Transverse colon (tissue), 3 donors: ENCODE results near the gene LIFR.

ENCODE experiments used
- EP300 ChIP-seq: sonication (generic); formaldehyde crosslinking; IDR thresholded peaks from one replicate; pipeline ENCODE4 v1.6.1; 2017; ENCODE audit warnings: antibody characterized with exemption, low read depth
- POLR2A ChIP-seq: fragments of 450-650 bp; IDR thresholded peaks from one replicate; pipeline ENCODE4 v1.6.1; 2016; ENCODE audit warnings: antibody characterized with exemption, mild to moderate bottlenecking, moderate library complexity
- TF ChIP-seq, protein P1 (sequence below), 5 experiments: fragments of 200-600 bp in 3 of 5; fragments of 450-650 bp in 2 of 5; sonication (generic) in 3 of 5; IDR thresholded peaks; 1 replicate in 2 of 5; 2 replicates in 3 of 5; pipeline ENCODE4 v1.5.1; 2016 to 2017; ENCODE audit warnings: antibody characterized with exemption in 5 of 5, inconsistent platforms in 3 of 5, mild to moderate bottlenecking in 2 of 5, moderate library complexity in 1 of 5

DNA sequence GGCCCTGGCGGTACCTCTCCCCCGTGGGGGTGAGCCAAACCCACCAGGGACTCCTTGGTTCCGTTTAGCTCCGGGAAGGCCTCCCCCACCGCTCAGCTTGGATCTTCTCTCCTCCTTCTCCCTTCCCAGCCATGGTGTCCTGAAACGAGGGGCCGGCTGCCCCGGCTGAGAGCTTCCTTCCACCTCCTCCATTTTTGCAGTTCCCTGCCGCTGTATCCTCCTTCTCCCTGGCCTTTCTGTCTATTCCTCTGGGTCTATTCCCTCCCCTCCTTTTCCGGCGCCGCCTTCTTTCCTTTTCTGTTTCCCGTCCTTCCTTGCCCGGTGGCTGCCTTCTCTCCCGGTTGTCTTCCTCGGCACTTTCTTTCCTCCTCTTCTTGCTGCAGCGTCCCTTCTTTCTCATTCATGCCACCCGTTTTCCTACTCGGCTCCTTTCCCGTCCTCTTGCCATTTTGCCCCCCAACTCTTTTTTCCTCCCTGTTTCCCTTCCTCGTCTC is 110.4 kb downstream of the LIFR start:
- TF ChIP-seq, protein P1, sequence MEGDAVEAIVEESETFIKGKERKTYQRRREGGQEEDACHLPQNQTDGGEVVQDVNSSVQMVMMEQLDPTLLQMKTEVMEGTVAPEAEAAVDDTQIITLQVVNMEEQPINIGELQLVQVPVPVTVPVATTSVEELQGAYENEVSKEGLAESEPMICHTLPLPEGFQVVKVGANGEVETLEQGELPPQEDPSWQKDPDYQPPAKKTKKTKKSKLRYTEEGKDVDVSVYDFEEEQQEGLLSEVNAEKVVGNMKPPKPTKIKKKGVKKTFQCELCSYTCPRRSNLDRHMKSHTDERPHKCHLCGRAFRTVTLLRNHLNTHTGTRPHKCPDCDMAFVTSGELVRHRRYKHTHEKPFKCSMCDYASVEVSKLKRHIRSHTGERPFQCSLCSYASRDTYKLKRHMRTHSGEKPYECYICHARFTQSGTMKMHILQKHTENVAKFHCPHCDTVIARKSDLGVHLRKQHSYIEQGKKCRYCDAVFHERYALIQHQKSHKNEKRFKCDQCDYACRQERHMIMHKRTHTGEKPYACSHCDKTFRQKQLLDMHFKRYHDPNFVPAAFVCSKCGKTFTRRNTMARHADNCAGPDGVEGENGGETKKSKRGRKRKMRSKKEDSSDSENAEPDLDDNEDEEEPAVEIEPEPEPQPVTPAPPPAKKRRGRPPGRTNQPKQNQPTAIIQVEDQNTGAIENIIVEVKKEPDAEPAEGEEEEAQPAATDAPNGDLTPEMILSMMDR (IDR thresholded peaks at IDR 0.05), result no peak
- TF ChIP-seq EP300 (no peak), POLR2A (no peak)
